BLaER1 (cell line): ENCODE results near the gene EDNRA.

Source experiments
- H3K27ac ChIP-seq: shearing (Covaris generic); formaldehyde crosslinking; 2 replicates; pipeline ENCODE4 v1.8.1; 2022
- H3K27me3 ChIP-seq: shearing (Covaris generic); formaldehyde crosslinking; 2 replicates; pipeline ENCODE4 v1.8.1; 2022
- H3K36me3 ChIP-seq: shearing (Covaris generic); formaldehyde crosslinking; 2 replicates; pipeline ENCODE4 v1.8.1; 2022
- H3K4me1 ChIP-seq: shearing (Covaris generic); formaldehyde crosslinking; 2 replicates; pipeline ENCODE4 v1.8.1; 2022
- H3K4me2 ChIP-seq: shearing (Covaris generic); formaldehyde crosslinking; 2 replicates; pipeline ENCODE4 v1.8.1; 2022
- H3K4me3 ChIP-seq: shearing (Covaris generic); formaldehyde crosslinking; 2 replicates; pipeline ENCODE4 v1.8.1; 2022
- H3K9ac ChIP-seq: shearing (Covaris generic); formaldehyde crosslinking; 2 replicates; pipeline ENCODE4 v1.8.1; 2022
- H3K9me3 ChIP-seq: shearing (Covaris generic); formaldehyde crosslinking; 2 replicates; pipeline ENCODE4 v1.8.1; 2022
- H4K20me1 ChIP-seq: shearing (Covaris generic); formaldehyde crosslinking; 2 replicates; pipeline ENCODE4 v1.8.1; 2022
- Cebpa-rat ChIP-seq: shearing (Covaris generic); IDR thresholded peaks from 2 replicates; pipeline ENCODE4 v1.8.1; 2022

Gene EDNRA

DNA sequence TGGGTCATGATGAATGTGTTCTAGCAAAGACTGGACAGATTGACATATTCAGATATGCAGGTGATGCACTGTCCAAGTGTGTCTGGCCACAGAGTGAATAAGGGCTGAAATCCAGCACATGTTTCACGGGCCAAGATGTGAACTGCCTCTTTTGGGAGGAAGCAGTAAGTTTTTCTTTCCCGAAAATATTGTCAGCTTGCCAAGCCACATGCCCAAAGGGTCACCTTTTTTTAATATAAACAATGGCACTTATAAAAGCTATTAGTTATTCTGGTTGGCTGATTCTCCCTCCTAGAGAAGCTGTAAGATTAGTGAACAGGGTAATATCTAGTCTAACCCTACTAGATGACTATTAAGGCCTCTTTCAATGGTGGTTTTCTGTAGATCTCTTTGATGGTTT is 1.5 kb upstream of the EDNRA start:
- TF ChIP-seq Cebpa-rat: no peak

DNA sequence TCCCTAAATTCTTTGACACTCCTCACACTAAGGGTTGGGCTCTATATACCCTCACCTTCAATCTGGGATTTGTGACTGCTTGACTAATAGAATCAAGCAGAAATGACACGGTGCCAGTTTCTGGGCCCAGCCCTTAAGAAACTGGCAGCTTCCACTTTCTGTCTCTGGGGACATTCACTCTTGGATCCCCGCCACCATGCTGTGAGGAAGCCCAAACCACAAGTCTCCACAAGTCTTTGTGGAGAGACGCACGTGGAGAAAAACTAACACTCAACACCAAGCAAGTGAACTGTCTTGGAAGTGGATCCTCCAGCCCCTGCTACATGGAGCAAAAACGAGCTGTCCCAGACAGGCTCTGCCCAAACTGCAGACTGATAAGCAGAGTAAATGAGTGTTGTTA is 1.1 kb upstream of the EDNRA start:
- peaks cover 13% of the 10 kb centered on the region for H3K4me1 ChIP-seq
- no peaks in the 10 kb centered on the region for H3K36me3 ChIP-seq
- no peaks in the 10 kb centered on the region for H4K20me1 ChIP-seq
- no peak for TF ChIP-seq Cebpa-rat
- H3K27me3 ChIP-seq: no peaks in the 10 kb centered on the region
- peak overlapping the region; percentile 10 for H3K4me2 ChIP-seq
- peaks cover 24% of the 10 kb centered on the region for H3K9me3 ChIP-seq
- H3K27ac ChIP-seq: no peak overlapping the region
- no peak overlapping the region for H3K9ac ChIP-seq
- no peak overlapping the region for H3K4me3 ChIP-seq

More for the DNA sequence above, 1.5 kb upstream of the EDNRA start:
- H4K20me1 ChIP-seq: no peaks in the 10 kb centered on the region
- peak overlapping the region; percentile 10 for H3K4me2 ChIP-seq
- no peaks in the 10 kb centered on the region for H3K36me3 ChIP-seq
- no peaks in the 10 kb centered on the region for H3K27me3 ChIP-seq
- H3K27ac ChIP-seq: no peak overlapping the region
- peaks cover 13% of the 10 kb centered on the region for H3K4me1 ChIP-seq
- no peak overlapping the region for H3K9ac ChIP-seq
- H3K9me3 ChIP-seq: peaks cover 24% of the 10 kb centered on the region
- H3K4me3 ChIP-seq: no peak overlapping the region

DNA sequence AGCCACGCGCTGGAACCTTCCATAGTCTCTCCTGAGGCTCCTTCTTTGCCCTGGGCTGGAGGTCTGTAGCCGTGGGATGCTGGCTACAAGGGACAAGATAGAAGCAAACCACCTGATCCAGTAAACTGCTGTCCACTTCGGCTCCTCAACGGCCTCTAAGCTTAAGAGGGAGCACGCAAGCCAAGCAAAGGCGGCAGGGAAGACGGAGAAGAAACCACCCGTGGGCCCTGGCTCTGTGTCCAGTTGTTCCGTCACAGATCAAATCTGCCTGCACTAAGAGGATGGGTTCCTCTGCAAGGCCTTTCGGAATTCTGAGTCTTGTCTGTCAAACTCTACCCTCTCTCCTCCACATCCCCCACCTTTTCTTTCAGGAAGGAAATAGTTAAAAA is 401 bp upstream of the EDNRA start:
- Histone ChIP-seq H3K4me2 (no peak overlapping the region), H3K9me3 (peaks cover 24% of the 10 kb centered on the region), H4K20me1 (no peaks in the 10 kb centered on the region), H3K4me3 (no peak overlapping the region), H3K9ac (no peak overlapping the region), H3K27me3 (no peaks in the 10 kb centered on the region), H3K4me1 (peaks cover 13% of the 10 kb centered on the region), H3K27ac (no peak overlapping the region), H3K36me3 (no peaks in the 10 kb centered on the region)
- no peak for TF ChIP-seq Cebpa-rat

DNA sequence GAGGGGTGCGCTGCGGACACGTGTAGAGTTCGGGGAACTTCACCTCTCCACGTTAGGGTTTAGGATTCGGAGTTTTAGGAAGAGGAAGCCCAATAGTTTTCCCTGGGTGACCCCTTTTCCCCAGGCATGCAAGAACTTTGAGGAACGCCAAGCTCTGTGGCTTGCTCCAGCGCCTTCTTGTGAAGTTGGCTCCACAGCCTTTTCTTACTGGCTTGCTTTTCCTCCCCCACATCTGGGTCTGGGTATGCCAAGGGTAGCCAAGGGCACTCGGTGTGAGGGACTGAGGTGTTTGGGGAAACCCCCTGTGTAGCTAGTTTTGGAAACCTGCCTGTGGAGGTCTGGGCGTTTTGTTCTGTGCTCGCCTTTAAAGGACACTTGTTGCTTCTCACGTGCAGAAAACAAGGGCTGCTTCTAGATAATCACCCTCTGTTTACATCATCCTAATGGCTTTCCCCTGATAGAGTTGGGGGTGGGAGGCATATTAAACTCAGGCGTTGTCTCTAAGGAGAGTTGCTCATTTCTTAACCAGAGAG is 746 bp downstream of the EDNRA start:
- Histone ChIP-seq H3K4me1 (peaks cover 13% of the 10 kb centered on the region), H3K27ac (no peak overlapping the region), H3K9ac (no peak overlapping the region), H4K20me1 (no peaks in the 10 kb centered on the region), H3K4me2 (no peak overlapping the region), H3K27me3 (no peaks in the 10 kb centered on the region), H3K9me3 (peaks cover 24% of the 10 kb centered on the region), H3K36me3 (no peaks in the 10 kb centered on the region), H3K4me3 (no peak overlapping the region)
- TF ChIP-seq Cebpa-rat: no peak

DNA sequence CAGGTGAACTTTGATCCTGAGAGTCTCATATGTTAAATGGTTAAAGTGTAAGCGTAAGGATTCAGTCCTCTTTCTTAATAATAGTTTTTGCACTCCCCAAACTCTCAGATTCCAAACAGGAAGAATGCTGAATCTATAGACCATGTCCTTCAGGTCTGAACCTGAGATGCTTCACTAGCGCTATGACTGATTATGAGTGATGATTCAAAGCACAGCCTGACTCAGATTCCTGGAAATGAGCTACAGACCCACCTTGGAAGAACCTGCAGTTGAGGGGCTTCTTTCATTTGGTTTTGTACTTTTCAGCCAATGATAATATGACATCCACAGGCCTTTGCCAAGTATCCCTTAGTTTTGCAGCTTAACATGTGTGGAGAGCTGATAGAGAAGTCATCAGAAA is 1.4 kb downstream of the EDNRA start:
- Histone ChIP-seq H3K4me3 (no peak overlapping the region), H3K36me3 (no peaks in the 10 kb centered on the region), H3K27ac (no peak overlapping the region), H3K9ac (no peak overlapping the region), H3K27me3 (no peaks in the 10 kb centered on the region), H3K4me2 (no peak overlapping the region), H3K9me3 (peaks cover 24% of the 10 kb centered on the region), H4K20me1 (no peaks in the 10 kb centered on the region), H3K4me1 (peaks cover 13% of the 10 kb centered on the region)
- no peak for TF ChIP-seq Cebpa-rat

DNA sequence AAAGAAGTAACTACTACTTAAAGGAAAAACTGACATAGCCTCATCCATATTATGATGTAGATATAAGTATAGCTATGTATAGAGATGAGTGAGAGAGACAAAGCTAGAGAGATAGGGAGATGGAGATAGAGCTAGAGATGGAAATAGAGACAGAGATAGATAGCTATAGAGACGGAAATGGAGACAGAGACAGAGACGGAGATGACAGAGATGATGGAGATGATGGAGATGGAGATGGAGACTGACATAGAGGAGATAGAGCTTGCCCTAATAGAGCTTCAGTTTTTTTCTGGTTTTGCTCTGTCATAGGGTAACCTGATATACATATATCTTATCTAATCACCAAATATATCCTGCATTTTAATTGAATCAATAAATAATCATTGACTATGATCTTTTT is 4.3 kb downstream of the EDNRA start:
- no peaks in the 10 kb centered on the region for H3K27me3 ChIP-seq
- H3K9ac ChIP-seq: no peak overlapping the region
- H3K4me1 ChIP-seq: peaks cover 2% of the 10 kb centered on the region
- no peak overlapping the region for H3K27ac ChIP-seq
- no peak for TF ChIP-seq Cebpa-rat
- H3K36me3 ChIP-seq: no peaks in the 10 kb centered on the region
- H4K20me1 ChIP-seq: no peaks in the 10 kb centered on the region
- no peak overlapping the region for H3K4me3 ChIP-seq
- H3K4me2 ChIP-seq: no peak overlapping the region
- H3K9me3 ChIP-seq: peaks cover 18% of the 10 kb centered on the region

DNA sequence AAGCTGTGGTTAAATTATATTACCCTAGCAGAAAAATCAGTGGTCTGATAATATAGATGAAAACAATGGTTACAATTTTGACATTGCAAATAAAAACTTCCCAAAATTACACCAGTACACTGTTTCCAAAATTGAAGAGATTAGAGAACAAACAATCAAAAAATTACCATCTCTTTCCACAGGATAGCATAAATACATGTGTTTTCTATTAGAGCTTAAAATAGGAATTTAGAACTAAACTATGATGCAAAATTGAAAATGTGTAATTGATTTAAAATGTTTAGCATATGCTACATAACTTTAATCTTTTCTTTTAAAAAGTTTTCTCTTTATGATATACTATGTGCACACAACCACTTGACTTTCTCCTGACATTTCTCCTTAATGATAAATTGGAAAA is 6.7 kb downstream of the EDNRA start:
- Histone ChIP-seq H3K4me3 (no peak overlapping the region), H3K4me1 (no peaks in the 10 kb centered on the region), H3K27ac (no peak overlapping the region), H3K4me2 (no peak overlapping the region), H3K27me3 (no peaks in the 10 kb centered on the region), H3K36me3 (no peaks in the 10 kb centered on the region), H3K9ac (no peak overlapping the region), H3K9me3 (no peaks in the 10 kb centered on the region), H4K20me1 (no peaks in the 10 kb centered on the region)
- TF ChIP-seq Cebpa-rat: no peak

DNA sequence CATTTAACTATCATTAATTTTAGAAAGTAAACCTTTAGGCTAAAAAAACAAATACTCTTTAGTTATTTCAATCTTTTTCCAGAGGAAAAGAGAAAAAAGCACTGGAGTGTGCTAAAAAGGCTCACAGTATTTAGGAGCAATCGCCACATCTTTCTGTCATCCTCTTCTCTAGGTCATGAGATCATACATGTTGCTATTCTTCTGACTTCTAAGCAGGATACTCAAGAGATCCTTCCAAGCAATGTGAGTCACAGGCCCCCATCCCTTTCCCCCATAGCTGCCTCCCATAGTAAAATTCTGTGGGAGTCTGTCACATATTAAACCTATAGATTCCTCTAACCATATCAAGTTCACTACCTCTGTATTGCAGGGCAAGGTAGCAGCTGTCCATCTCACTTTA is 7.7 kb downstream of the EDNRA start:
- H3K27me3 ChIP-seq: no peaks in the 10 kb centered on the region
- no peaks in the 10 kb centered on the region for H3K4me1 ChIP-seq
- no peaks in the 10 kb centered on the region for H3K36me3 ChIP-seq
- no peak for TF ChIP-seq Cebpa-rat
- no peak overlapping the region for H3K9ac ChIP-seq
- no peaks in the 10 kb centered on the region for H4K20me1 ChIP-seq
- H3K9me3 ChIP-seq: no peaks in the 10 kb centered on the region
- H3K4me2 ChIP-seq: no peak overlapping the region
- no peak overlapping the region for H3K4me3 ChIP-seq
- no peak overlapping the region for H3K27ac ChIP-seq

DNA sequence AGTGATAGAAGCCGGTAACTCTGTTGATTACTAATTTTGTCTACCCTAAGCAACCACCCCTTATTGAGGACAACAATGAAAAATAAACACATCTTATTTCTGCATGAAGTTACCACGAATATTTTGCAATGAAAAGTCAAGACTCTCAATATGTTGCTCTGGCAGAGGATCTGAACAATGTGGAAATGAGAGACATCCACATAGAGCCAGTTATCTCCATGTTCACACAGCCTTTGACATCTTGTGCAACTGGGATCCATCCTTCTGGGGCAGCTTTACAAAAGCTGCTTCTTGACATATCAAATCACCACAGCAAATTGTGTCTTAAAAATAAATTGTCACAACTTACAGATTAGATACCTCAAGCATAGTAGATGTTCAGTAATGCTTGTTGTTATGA is 10.2 kb downstream of the EDNRA start:
- Histone ChIP-seq H3K4me1 (no peaks in the 10 kb centered on the region), H3K9ac (no peak overlapping the region), H4K20me1 (no peaks in the 10 kb centered on the region), H3K27me3 (no peaks in the 10 kb centered on the region), H3K9me3 (no peaks in the 10 kb centered on the region), H3K4me2 (no peak overlapping the region), H3K27ac (no peak overlapping the region), H3K4me3 (no peak overlapping the region), H3K36me3 (no peaks in the 10 kb centered on the region)
- no peak for TF ChIP-seq Cebpa-rat

DNA sequence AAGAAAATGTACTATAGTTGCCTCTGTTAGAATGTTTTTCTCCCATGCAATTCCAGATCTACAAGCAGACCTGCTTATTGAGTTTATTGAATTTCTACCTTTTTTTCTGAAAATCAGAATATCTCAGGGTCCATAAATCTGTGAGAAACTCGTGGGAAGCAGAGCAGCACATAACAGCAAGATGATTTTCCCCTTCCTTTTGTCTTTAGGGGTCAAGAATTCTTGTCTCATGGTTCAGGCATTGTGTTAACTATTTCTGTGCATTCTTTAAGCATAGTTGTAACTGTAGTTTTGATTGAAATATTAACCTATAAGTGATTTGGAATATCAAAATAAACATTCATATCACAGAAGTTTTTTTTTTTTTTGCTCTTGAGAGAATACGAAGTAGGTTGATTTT is 11.4 kb downstream of the EDNRA start:
- Histone ChIP-seq H3K36me3 (no peaks in the 10 kb centered on the region), H3K4me1 (no peaks in the 10 kb centered on the region), H3K4me2 (no peak overlapping the region), H3K27me3 (no peaks in the 10 kb centered on the region), H3K4me3 (no peak overlapping the region), H4K20me1 (no peaks in the 10 kb centered on the region), H3K27ac (no peak overlapping the region), H3K9me3 (no peaks in the 10 kb centered on the region), H3K9ac (no peak overlapping the region)
- TF ChIP-seq Cebpa-rat: no peak

DNA sequence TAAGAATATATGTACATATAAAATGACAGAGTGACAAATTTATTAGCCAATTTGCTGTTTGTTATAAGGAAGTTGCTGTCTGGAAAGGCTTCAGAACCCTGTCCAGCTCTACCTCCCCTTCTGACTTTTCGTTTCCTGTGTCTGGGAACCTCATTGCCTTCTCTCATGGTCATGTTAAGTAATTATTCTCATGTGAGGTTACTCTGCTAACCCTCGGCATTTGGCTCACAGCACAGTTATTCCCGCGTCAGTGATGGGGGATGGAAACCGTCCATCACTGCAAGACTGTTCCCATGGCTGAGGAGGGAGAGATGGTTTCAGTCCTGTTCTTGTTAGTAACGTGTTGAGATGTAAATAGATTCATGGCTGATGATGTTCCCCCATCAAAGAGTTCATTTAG is 11.9 kb downstream of the EDNRA start:
- Histone ChIP-seq H3K9me3 (no peaks in the 10 kb centered on the region), H3K9ac (no peak overlapping the region), H3K27me3 (no peaks in the 10 kb centered on the region), H3K4me3 (no peak overlapping the region), H3K4me2 (no peak overlapping the region), H3K36me3 (no peaks in the 10 kb centered on the region), H4K20me1 (no peaks in the 10 kb centered on the region), H3K27ac (no peak overlapping the region), H3K4me1 (no peaks in the 10 kb centered on the region)
- TF ChIP-seq Cebpa-rat: no peak
